ENCODE data around the gene DOCK3. TPM values are rescaled to one million over a fixed set of nuclear protein-coding genes. Genes with fewer than 3 reads are reported as not detected.
"Not testable (repeated sequence)": the region's sequence is repeated elsewhere in the genome, so short reads cannot be mapped to it uniquely, and the experiment has no call there.

DOCK3 gene
- total RNA-seq, 1 donor from 2014 or later, result 0.98 TPM

DNA sequence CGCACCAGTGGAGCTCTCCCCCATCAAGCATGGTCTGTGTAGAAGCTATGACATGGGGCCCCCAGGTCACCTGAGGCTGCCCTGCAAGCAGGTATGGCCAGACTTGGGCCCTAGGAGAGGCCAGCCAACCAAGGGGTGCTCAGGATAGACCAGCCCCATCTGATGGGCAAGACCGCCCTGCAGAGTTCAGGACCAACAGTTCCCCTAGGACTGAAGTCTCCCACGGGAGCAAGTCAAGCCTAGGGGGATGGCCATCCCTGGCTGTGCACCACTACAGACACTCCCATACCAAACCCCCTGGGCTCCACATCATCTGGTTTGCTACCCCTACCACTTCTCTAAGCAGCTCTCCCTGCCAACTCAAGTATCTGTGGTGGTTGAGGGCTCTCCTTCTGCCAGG, 568.2 kb downstream of the DOCK3 start:
- H3K9me3 ChIP-seq, result no peaks in the 10 kb centered on the region
- no peak overlapping the region for H3K27ac ChIP-seq
- intact Hi-C loops (cut with DNase I), result no loop called here
- H3K4me1 ChIP-seq, result no peaks in the 10 kb centered on the region
- no peak for DNase-seq (ENCODE audit: extremely low spot score in 2 of 2)
- H3K36me3 ChIP-seq, result no peaks in the 10 kb centered on the region
- no peak for TF ChIP-seq POLR2AphosphoS5 (IDR thresholded peaks at IDR 0.05; ENCODE audit: insufficient read depth in 1 of 2, low read depth in 1 of 2)
- TF ChIP-seq POLR2A (IDR thresholded peaks at IDR 0.05), result no peak
- TF ChIP-seq, protein P1, sequence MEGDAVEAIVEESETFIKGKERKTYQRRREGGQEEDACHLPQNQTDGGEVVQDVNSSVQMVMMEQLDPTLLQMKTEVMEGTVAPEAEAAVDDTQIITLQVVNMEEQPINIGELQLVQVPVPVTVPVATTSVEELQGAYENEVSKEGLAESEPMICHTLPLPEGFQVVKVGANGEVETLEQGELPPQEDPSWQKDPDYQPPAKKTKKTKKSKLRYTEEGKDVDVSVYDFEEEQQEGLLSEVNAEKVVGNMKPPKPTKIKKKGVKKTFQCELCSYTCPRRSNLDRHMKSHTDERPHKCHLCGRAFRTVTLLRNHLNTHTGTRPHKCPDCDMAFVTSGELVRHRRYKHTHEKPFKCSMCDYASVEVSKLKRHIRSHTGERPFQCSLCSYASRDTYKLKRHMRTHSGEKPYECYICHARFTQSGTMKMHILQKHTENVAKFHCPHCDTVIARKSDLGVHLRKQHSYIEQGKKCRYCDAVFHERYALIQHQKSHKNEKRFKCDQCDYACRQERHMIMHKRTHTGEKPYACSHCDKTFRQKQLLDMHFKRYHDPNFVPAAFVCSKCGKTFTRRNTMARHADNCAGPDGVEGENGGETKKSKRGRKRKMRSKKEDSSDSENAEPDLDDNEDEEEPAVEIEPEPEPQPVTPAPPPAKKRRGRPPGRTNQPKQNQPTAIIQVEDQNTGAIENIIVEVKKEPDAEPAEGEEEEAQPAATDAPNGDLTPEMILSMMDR (IDR thresholded peaks at IDR 0.05), result no peak
- no peaks in the 10 kb centered on the region for H3K27me3 ChIP-seq
- no peak overlapping the region for H3K4me3 ChIP-seq

DNA sequence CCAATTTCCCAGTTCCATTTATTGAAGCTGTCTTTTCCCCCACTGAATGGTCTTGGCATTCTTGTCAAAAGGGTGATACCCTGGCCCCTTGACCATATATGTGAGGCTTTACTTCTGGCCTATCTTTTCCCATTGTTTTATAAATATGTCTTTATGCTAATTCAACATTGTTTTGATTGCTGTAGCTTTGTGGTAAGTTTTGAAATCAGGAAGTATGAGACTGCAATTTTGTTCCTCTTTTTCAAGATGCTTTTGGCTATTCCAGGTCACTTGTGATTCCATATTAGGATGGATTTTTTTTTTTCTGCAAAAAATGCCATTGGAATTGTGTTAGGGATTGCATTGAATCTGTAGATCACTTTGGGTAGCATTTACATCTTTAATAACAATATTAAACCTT, 569.2 kb downstream of the DOCK3 start:
- TF ChIP-seq, protein P1 (IDR thresholded peaks at IDR 0.05), result no peak
- TF ChIP-seq POLR2A (IDR thresholded peaks at IDR 0.05) (no peak), POLR2AphosphoS5 (IDR thresholded peaks at IDR 0.05; ENCODE audit: insufficient read depth in 1 of 2, low read depth in 1 of 2) (no peak)
- H3K4me1 ChIP-seq, result no peaks in the 10 kb centered on the region
- intact Hi-C loops (cut with DNase I), result no loop called here

DNA sequence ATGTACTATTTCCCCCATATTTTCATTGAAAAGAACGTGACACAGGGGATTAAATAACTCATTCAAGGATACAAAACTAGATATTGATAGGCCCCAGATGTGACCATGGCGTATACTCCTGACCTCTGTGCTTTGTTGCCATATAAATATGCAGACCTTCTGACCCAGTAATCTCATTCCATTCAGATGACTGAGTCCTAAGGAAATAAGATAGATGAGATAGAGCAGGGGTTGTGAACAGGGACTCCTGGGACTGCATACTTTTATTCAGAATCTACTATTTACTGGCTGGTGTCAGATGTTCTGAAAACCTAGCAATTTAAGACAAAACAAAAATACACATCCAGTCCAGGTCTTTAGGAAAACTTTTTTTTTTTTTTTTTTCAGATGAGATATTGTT, 571.1 kb downstream of the DOCK3 start:
- intact Hi-C loops (cut with DNase I), result no loop called here
- no peaks in the 10 kb centered on the region for H3K9me3 ChIP-seq
- no peaks in the 10 kb centered on the region for H3K36me3 ChIP-seq
- TF ChIP-seq POLR2AphosphoS5 (IDR thresholded peaks at IDR 0.05; ENCODE audit: insufficient read depth in 1 of 2, low read depth in 1 of 2), result no peak
- TF ChIP-seq POLR2A (IDR thresholded peaks at IDR 0.05), result no peak
- TF ChIP-seq, protein P1 (IDR thresholded peaks at IDR 0.05), result no peak
- no peaks in the 10 kb centered on the region for H3K27me3 ChIP-seq
- DNase-seq (ENCODE audit: extremely low spot score in 2 of 2), result no peak
- no peaks in the 10 kb centered on the region for H3K4me1 ChIP-seq
- no peak overlapping the region for H3K27ac ChIP-seq
- H3K4me3 ChIP-seq, result no peak overlapping the region

More for the DNA sequence above, 569.2 kb downstream of the DOCK3 start:
- Histone ChIP-seq H3K4me3 (no peak overlapping the region), H3K36me3 (no peaks in the 10 kb centered on the region), H3K27me3 (no peaks in the 10 kb centered on the region), H3K9me3 (no peaks in the 10 kb centered on the region), H3K27ac (no peak overlapping the region)
- DNase-seq (ENCODE audit: extremely low spot score in 2 of 2), result no peak

DNA sequence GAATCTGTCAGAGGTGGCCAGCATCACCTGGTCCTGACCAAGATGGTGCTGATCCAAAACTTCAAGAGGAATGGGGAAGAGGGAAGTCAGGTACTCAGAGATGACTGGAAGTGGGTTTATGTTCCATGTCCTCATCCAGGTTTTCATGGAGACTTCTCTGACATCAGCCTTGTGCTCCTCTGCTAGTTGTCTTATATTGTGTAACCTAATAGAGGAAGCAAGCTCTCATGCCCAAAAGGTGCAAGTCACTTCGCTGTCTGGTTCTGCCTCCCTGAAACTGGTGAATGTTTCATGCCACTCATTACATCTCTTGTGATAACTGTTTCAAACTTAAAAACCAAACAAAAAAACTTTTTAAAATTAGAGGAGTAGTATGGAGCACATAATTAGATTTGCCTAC, 583.1 kb downstream of the DOCK3 start:
- Histone ChIP-seq H3K27me3 (no peaks in the 10 kb centered on the region), H3K27ac (no peak overlapping the region), H3K4me1 (no peaks in the 10 kb centered on the region), H3K9me3 (no peaks in the 10 kb centered on the region), H3K4me3 (no peak overlapping the region), H3K36me3 (no peaks in the 10 kb centered on the region)
- no peak for DNase-seq (ENCODE audit: extremely low spot score in 2 of 2)
- no peak for TF ChIP-seq POLR2A (IDR thresholded peaks at IDR 0.05)
- TF ChIP-seq, protein P1 (IDR thresholded peaks at IDR 0.05), result no peak
- no peak for TF ChIP-seq POLR2AphosphoS5 (IDR thresholded peaks at IDR 0.05; ENCODE audit: insufficient read depth in 1 of 2, low read depth in 1 of 2)
- intact Hi-C loops (cut with DNase I), result no loop called here

DNA sequence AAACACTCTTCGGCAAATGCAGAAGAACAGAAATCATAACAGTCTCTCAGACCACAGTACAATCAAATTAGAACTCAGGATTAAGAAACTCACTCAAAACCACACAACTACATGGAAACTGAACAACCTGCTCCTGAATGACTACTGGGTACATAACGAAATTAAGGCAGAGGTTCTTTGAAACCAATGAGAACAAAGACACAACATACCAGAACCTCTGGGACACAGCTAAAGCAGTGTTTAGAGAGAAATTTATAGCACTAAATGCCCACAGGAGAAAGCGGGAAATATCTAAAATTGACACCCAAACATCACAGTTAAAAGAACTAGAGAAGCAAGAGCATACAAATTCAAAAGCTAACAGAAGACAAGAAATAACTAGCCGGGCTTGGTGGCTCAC, 589.4 kb downstream of the DOCK3 start:
- intact Hi-C loops (cut with DNase I); H3K9me3 ChIP-seq; H3K4me1 ChIP-seq; DNase-seq (ENCODE audit: extremely low spot score in 2 of 2); H3K27ac ChIP-seq; H3K4me3 ChIP-seq; H3K27me3 ChIP-seq; H3K36me3 ChIP-seq: not testable (repeated sequence)

DNA sequence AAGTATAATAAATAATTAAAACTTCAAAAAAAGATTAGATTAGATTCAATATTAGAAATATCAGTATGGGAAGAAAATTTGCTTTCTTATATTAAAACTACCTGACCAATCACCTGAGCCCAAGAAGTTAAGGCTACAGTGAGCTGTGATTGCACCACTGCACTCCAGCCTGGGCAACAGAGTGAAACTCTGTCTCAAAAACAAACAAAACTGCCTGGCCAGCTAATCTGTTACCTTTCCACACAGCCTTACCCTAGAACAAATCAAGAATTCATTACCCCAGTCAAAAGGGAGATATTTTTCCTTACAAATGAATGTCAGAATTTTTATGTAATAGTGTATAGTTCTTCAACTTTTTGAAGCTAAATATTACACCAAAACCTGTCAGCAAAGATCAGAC, 593.4 kb downstream of the DOCK3 start:
- Histone ChIP-seq H3K4me3 (no peak overlapping the region), H3K36me3 (no peaks in the 10 kb centered on the region), H3K9me3 (no peaks in the 10 kb centered on the region), H3K4me1 (no peaks in the 10 kb centered on the region), H3K27me3 (no peaks in the 10 kb centered on the region), H3K27ac (no peak overlapping the region)
- intact Hi-C loops (cut with DNase I), result no loop called here
- TF ChIP-seq POLR2A (IDR thresholded peaks at IDR 0.05) (no peak), POLR2AphosphoS5 (IDR thresholded peaks at IDR 0.05; ENCODE audit: insufficient read depth in 1 of 2, low read depth in 1 of 2) (no peak)
- TF ChIP-seq, protein P1 (IDR thresholded peaks at IDR 0.05), result no peak
- no peak for DNase-seq (ENCODE audit: extremely low spot score in 2 of 2)

Data from vagina (tissue), 2 donors.